Measurements from ENCODE around the gene ADCY5. TPM values are rescaled to one million over a fixed set of nuclear protein-coding genes. Genes with fewer than 3 reads are reported as not detected.

Gene ADCY5
- total RNA-seq, 1 experiment from 2014 or later = 0.49 TPM

DNA sequence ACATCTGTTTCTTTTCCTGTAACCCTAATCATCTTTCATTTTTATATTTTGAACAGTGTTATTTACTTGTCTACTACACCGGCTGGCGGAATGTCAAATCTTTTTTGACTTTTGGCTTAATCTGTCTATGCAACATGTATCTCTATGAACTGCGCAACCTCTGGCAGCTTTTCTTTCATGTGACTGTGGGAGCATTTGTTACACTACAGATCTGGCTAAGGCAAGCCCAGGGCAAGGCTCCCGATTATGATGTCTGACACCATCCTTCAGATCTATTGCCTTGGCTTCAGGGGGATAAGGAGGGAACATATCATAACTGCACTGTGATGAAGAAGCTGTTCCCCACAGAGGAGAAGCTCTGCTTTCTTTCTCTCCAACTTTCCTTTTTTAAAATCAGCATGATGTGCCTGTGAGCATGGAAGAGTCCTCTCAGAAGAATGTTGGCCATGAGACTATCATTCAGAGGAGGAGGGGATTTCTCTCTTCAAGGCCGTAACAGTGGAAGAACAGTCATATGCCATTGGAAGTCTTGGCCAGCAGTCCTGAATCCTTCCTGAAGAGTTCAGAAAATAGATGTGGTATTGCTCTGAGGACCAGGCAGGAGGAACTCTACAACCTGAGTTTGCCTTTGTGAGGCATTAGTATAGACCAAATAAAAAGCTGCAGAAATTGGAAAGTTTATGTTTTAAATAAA lies 177.3 kb downstream of the ADCY5 start (continued):
- TF ChIP-seq EZH2 (IDR thresholded peaks at IDR 0.05) = no peak
- no peak for TF ChIP-seq RAD21 (IDR thresholded peaks at IDR 0.05; ENCODE audit: low read depth)

DNA sequence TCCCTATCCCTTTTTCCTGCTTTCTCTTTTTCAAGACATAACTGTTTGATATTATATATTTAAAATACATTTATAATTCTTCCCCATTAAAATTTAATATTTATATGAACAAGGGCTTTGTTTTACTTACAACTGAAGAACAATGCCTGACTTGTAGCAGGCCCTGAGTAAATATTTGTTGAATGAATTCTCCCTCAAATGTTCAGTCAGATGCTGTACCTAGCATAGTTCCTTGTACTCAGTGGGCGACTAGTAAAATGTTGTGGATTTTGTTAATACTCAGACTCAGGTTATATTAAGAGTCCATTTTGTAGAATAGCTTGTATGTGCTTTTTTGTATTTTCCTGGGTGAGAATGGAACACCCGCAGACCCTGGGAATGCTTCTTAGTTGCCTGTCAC lies 178.1 kb downstream of the ADCY5 start:
- Histone ChIP-seq H2AFZ (ENCODE audit: low read depth, low read length, poor library complexity, severe bottlenecking) (no peak overlapping the region), H3K4me3 (replicated peaks in 1 of 2; ENCODE audit: low read depth in 1 of 2, low read length in 2 of 2) (no peak overlapping the region), H3K36me3 (ENCODE audit: control insufficient read depth in 1 of 2, insufficient read depth in 2 of 2, low read length in 2 of 2) (no peaks in the 10 kb centered on the region), H3K4me2 (ENCODE audit: low read length) (no peak overlapping the region), H3K27ac (ENCODE audit: low read depth, low read length) (no peak overlapping the region), H3K4me1 (ENCODE audit: control insufficient read depth in 1 of 2, insufficient read depth in 2 of 2, low read length in 2 of 2) (no peaks in the 10 kb centered on the region), H3K27me3 (ENCODE audit: insufficient read depth, low read length) (no peaks in the 10 kb centered on the region), H3K79me2 (ENCODE audit: insufficient read depth, low read length) (no peaks in the 10 kb centered on the region), H3K9me3 (ENCODE audit: control insufficient read depth in 1 of 2, insufficient read depth in 1 of 2, low read depth in 1 of 2, low read length in 2 of 2) (no peaks in the 10 kb centered on the region), H4K20me1 (ENCODE audit: insufficient read depth) (no peaks in the 10 kb centered on the region), H3K9me2 (ENCODE audit: insufficient read depth) (no peaks in the 10 kb centered on the region), H3K9ac (ENCODE audit: low read length) (no peak overlapping the region)
- RAD21 ChIA-PET (ENCODE audit: low non-redundant PET in 1 of 2, low total read pairs in 2 of 2, uncharacterized antibody in 2 of 2, unreplicated experiment in 2 of 2) = no interaction called here
- POLR2A ChIA-PET = no interaction called here
- CTCF ChIA-PET = no interaction called here
- TF ChIP-seq, protein P1, sequence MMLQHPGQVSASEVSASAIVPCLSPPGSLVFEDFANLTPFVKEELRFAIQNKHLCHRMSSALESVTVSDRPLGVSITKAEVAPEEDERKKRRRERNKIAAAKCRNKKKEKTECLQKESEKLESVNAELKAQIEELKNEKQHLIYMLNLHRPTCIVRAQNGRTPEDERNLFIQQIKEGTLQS (IDR thresholded peaks at IDR 0.05) = no peak
- TF ChIP-seq ZBTB33 (IDR thresholded peaks at IDR 0.05; ENCODE audit: extremely low read depth, insufficient replicate concordance, low read length) = no peak
- TF ChIP-seq POLR2AphosphoS5 (IDR thresholded peaks at IDR 0.05; ENCODE audit: low read depth, low read length) = no peak
- TF ChIP-seq ZFX (IDR thresholded peaks at IDR 0.05) = no peak
- TF ChIP-seq CBX3 (IDR thresholded peaks at IDR 0.05; ENCODE audit: low read depth) = no peak
- no peak for TF ChIP-seq ELF1 (IDR thresholded peaks at IDR 0.05; ENCODE audit: borderline replicate concordance, low read depth)
- no peak for TF ChIP-seq SP1 (IDR thresholded peaks at IDR 0.05; ENCODE audit: low read depth)
- TF ChIP-seq EGR1 (IDR thresholded peaks at IDR 0.05; ENCODE audit: low read depth) = no peak
- TF ChIP-seq POLR2A (IDR thresholded peaks at IDR 0.05; ENCODE audit: borderline replicate concordance, extremely low read depth, insufficient read depth, insufficient read length) = no peak
- TF ChIP-seq, protein P2, sequence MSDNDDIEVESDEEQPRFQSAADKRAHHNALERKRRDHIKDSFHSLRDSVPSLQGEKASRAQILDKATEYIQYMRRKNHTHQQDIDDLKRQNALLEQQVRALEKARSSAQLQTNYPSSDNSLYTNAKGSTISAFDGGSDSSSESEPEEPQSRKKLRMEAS (IDR thresholded peaks at IDR 0.05) = no peak
- TF ChIP-seq TCF7L2 (IDR thresholded peaks at IDR 0.05; ENCODE audit: borderline replicate concordance, extremely low read depth, insufficient read depth, insufficient read length) = no peak
- TF ChIP-seq CEBPB (IDR thresholded peaks at IDR 0.05; ENCODE audit: low read depth) = no peak
- DNase-seq (ENCODE audit: low read depth, low spot score) (no peak), ATAC-seq (no peak)
- no TSS peak for BruUV-seq (replicated peaks)
- intact Hi-C loops (cut with micrococcal nuclease) = no loop called here
